GM21381 (cell line): ENCODE measurements around the gene PRPS2.

ENCODE experiments used
- ATAC-seq: cut with Tn5 transposase; IDR thresholded peaks from one replicate; pipeline ENCODE4 v1.9.1; 2021; ENCODE audit warnings: mild to moderate bottlenecking, moderate library complexity; ENCODE audit not compliant: unreplicated experiment

Gene PRPS2

DNA sequence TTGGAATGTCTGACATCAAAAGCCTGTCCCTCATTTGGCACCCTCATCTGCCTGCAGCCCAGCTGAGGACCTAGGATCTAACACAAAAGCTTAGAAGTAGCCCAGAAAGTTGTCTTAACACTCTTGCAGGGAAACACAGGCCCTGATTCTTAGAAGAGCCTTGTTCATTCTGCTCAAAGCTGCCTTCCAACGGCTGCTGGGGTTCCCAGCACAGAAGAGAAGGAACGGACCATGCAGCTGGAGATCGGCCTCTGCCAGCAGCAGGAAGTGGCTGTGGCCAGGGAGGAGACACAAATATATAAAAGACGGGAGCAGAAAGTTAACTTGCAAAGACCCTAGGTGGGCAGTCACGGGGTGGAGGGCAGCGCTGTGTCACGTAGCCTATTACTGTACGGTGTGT, 20.4 kb downstream of the PRPS2 start:
- ATAC-seq, result no peak

DNA sequence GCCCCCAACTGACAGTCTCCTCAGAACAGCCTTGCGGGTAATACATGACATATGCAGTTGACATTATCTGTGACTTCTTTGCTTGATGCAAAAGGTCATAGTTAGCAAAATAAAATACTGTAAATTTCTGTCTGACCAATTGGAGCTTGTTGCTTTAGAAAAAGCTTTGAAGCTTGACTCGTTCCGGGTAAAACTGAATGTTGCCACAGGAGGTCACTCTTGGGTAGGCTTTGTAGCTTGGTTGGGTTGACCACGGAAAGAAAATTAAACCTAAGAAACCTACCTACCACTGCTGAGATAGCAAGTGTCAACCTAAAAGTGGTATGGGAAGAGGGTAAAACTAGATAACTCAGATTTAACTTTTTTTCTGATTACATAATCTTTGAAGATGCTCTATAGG, 23.2 kb downstream of the PRPS2 start:
- ATAC-seq, result no peak

GRCh38 chrX:12817528-12817927, 26.3 kb downstream of the PRPS2 start:
- no peak for ATAC-seq

GRCh38 chrX:12819222-12819621, 28.0 kb downstream of the PRPS2 start:
- no peak for ATAC-seq

- ATAC-seq, result no peak
These were observed 29.5 kb downstream of the PRPS2 start for GRCh38 chrX:12820737-12821136.

DNA sequence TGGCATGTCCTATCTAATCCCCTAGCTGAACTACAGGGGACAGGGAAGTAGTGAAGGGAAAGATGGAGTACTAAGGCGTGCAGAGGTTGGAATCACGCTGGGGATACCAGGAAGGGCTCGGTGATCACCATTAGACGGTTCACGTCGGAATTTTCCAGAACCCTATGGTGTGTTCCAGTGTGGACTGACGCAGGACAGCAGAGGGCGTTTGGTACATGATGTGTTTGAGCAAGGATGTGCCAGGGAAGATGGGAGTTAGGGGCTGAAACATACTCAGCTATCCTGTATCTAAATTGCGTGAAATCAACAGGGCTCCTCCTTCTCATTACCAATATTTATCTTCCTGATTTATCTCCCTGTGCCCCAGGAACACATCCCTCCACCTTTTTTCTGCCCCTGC, 33.7 kb downstream of the PRPS2 start:
- no peak for ATAC-seq

DNA sequence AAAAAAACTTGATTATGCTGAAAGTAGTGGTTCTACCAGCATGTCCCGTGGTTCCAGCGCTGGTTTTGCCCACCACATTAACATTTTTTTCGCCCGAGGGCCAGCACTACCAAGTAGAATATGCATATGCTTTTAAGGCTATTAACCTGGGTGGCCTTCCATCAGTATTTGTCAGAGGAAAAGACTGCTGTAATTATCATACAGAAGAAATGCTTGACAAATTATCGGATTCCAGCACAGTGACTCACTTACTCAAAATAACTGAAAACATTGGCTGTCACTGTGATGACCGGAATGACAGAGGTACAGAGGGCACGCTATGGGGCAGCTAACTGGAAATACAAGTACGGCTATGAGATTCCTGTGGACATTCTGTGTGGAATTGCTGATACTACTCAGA, 34.6 kb downstream of the PRPS2 start:
- no peak for ATAC-seq

DNA sequence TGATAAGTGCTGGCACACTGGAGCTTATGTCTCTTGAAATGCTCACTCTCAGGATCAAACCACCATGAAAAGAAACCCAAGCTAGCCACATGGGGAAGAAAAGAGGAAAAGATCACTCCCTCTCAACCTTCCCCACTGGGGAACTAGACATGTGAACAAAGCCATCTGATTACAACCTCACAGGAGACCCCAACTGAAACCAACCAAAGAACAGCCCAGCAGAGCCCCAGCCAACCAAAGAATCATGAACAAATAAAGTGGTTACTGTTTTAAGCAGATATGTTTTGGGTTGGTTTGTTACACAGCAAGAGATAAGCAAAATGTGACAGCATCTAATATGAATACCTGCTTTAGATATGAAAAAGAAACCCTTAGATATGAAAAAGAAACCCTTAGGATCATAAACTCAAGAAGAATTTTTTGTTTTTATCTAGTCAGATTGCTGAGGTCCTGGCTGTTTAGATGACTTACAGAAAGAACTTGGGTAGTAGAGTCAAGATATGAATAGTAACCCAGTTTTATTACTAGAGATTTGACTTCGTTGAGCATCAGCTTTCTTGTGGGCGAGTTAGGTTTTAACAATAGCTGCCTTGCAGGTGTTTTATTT, 52.0 kb downstream of the PRPS2 start:
- no peak for ATAC-seq

DNA sequence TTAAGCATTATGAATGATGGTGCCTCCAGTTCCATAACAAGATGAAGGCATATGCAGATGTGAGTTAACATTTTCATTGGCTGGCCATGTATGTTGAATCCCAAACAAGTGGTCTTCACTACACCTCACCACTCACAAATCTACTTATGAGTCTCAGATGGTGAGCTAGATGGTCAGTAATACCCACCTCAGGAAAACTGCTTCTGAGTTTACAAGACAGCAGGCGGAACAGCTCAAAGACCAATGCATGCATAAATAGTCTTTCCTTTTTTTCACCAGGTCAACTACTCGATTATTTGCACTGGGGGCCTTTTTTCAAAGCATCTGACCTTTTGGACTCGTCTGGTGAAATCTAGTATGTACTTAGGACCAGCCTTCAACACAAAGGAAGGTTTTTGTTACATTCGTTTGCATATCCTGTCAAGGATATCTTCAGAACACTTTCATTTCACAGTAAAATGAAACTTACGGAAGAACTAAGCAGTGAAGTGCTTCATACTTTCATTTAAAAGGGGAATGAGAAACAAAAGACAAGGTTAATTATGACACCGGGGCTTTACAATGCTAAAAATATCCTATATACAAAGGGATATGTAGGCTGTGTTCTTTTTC, 52.6 kb downstream of the PRPS2 start:
- ATAC-seq, result peak; percentile 98

DNA sequence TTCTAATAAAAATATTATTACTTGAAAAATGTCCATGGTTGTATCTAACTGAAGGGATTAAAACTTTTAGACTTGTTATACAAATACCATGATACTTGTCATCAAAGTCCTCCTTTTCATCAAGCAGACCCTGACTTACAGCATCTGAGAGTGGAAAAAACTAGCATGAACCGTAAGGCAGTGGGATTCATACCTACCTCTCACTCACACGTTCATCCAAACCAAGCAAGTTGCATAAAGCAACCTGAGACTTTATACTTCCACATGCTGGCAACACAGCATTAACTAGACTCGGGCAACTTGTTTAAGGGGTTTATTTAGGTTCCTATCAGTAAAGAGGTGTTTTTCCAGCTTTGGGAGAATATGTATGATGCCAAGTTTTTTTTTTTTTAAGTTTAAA, 53.1 kb downstream of the PRPS2 start:
- peak; percentile 27 for ATAC-seq

GRCh38 chrX:12865359-12865758, 74.1 kb downstream of the PRPS2 start:
- no peak for ATAC-seq

GRCh38 chrX:12866451-12867377, 75.5 kb downstream of the PRPS2 start, which contains the start of gene TLR7:
TSS of gene TLR7 (plus strand) at chrX:12867072. CDS start at chrX:12867579, 507 bp downstream.
- no peak for ATAC-seq

DNA sequence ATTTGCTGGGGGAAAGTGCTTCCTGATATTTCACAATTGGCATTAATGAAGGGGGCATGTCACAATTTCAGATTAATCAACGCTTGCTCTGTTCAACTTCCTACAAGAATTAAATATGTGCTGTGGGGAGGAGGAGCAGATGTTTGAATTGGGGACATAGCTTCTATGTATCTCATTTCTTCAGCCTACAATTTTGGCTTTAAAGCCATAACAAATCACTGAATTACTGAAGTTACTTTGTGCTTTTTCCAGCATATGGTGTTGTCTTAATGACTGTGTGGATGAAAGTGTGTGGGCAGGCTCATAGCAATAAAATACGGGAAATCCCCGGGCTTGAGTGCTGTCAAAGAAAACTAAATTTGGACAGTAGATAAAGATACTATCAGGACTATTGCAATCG, 76.5 kb downstream of the PRPS2 start:
- ATAC-seq, result no peak

DNA sequence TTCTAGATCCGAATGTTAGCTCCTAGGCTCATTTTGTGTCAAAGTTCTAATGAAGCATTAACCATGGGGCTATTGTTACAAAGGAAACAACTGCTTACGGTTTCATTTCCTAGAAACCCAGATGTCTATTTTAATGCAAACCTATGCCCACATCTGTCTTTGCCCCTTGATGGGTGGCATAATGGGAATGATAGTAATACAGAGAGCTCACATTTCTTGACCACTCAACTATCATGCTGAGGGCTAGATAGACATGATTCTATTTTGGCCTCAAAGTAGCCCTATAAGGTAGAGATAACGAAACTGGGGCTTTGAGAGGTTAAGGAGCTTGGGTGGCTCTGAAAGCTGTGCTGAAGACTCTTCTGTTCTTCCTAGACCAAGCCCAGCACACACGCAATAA, 77.5 kb downstream of the PRPS2 start:
- peak; percentile 59 for ATAC-seq

GRCh38 chrX:12871257-12871656, 80.0 kb downstream of the PRPS2 start:
- no peak for ATAC-seq

- ATAC-seq, result no peak
These were observed 81.5 kb downstream of the PRPS2 start for GRCh38 chrX:12872741-12873140.
